GM23248 (cell line): ENCODE results near the gene PKD1L1. TPM values are rescaled to one million over a fixed set of nuclear protein-coding genes. Genes with fewer than 3 reads are reported as not detected.

Experiments
- DNase-seq: peaks from one replicate; pipeline ENCODE4 v3.0.0-alpha.2; 2015
- H2AFZ ChIP-seq: fragments of 200-600 bp; sonication (generic); 2 replicates; pipeline ENCODE4 v1.6.1; 2016; ENCODE audit warnings: antibody characterized with exemption
- H3F3A ChIP-seq: fragments of 200-600 bp; sonication (generic); 2 replicates; pipeline ENCODE4 v1.6.1; 2016; ENCODE audit warnings: mild to moderate bottlenecking, antibody characterized with exemption, mixed run types; ENCODE audit not compliant: insufficient read depth
- H3K27ac ChIP-seq: fragments of 200-600 bp; sonication (generic); 2 replicates; pipeline ENCODE4 v1.5.1; 2016; ENCODE audit warnings: mild to moderate bottlenecking
- H3K27me3 ChIP-seq: fragments of 200-600 bp; sonication (generic); replicated peaks from 2 replicates; pipeline ENCODE4 v1.6.1; 2016; ENCODE audit warnings: mild to moderate bottlenecking; ENCODE audit not compliant: insufficient read depth
- H3K36me3 ChIP-seq: fragments of 200-600 bp; sonication (generic); 2 replicates; pipeline ENCODE4 v1.6.1; 2016; ENCODE audit warnings: low read depth, mild to moderate bottlenecking
- H3K4me1 ChIP-seq: fragments of 200-600 bp; sonication (generic); 2 replicates; pipeline ENCODE4 v1.6.1; 2016; ENCODE audit warnings: mild to moderate bottlenecking; ENCODE audit not compliant: insufficient read depth
- H3K4me2 ChIP-seq: fragments of 200-600 bp; sonication (generic); one replicate; pipeline ENCODE4 v1.6.1; 2016; ENCODE audit warnings: mild to moderate bottlenecking; ENCODE audit not compliant: unreplicated experiment
- H3K4me3 ChIP-seq: fragments of 200-600 bp; sonication (generic); 2 replicates; pipeline ENCODE4 v1.5.1; 2016; ENCODE audit warnings: mild to moderate bottlenecking
- H3K79me2 ChIP-seq: fragments of 200-600 bp; sonication (generic); 2 replicates; pipeline ENCODE4 v1.6.1; 2016; ENCODE audit warnings: mild to moderate bottlenecking; ENCODE audit not compliant: insufficient read depth
- H3K9ac ChIP-seq: fragments of 200-600 bp; sonication (generic); 2 replicates; pipeline ENCODE4 v1.6.1; 2016; ENCODE audit warnings: mild to moderate bottlenecking
- H3K9me2 ChIP-seq: fragments of 200-600 bp; sonication (generic); 2 replicates; pipeline ENCODE4 v1.6.1; 2016; ENCODE audit warnings: mixed run types, mild to moderate bottlenecking, moderate library complexity; ENCODE audit not compliant: insufficient read depth
- H3K9me3 ChIP-seq: fragments of 200-600 bp; sonication (generic); one replicate; pipeline ENCODE4 v1.6.1; 2017; ENCODE audit warnings: low read depth
- H4K20me1 ChIP-seq: fragments of 200-600 bp; sonication (generic); 2 replicates; pipeline ENCODE4 v1.6.0; 2016; ENCODE audit not compliant: insufficient read depth
- EZH2 ChIP-seq: fragments of 200-600 bp; sonication (generic); IDR thresholded peaks from 2 replicates; pipeline ENCODE4 v1.6.1; 2018; ENCODE audit warnings: antibody characterized with exemption, mild to moderate bottlenecking; ENCODE audit not compliant: insufficient read depth, poor library complexity, severe bottlenecking
- EZH2phosphoT487 ChIP-seq: fragments of 200-600 bp; sonication (generic); IDR thresholded peaks from 2 replicates; pipeline ENCODE4 v1.6.1; 2018; ENCODE audit warnings: antibody characterized with exemption, moderate library complexity, mild to moderate bottlenecking, low read depth; ENCODE audit not compliant: insufficient read depth
- WGBS, 2 experiments: methylation state at CpG; one replicate each; pipeline ENCODE4 v1.1.6; 2015 to 2017; ENCODE audit warnings: low lambda C conversion rate in 2 of 2, low coverage in 1 of 2; ENCODE audit errors: missing lambda C conversion rate in 2 of 2; 5-methylcytosine and 5-hydroxymethylcytosine counted together
- in situ Hi-C: fragments of 300-500 bp; cut with MboI; formaldehyde crosslinking; loops from 2 replicates; pipeline ENCODE4 v1.15.0; 2020
- polyA plus RNA-seq: library from polyadenylated mRNA; unstranded; fragments of >200 nt; fragmentation: Nextera tagmentation; extraction: Ambion mirVana; gene quantifications from 2 replicates; pipeline ENCODE4 v1.2.1, GENCODE V29; 2016
- total RNA-seq: library from RNA; depleted of rRNA; stranded (reverse); fragments of >200 nt; shearing (Covaris generic); gene quantifications from 2 replicates; pipeline ENCODE4 v1.2.3, GENCODE V29; 2014

The PKD1L1 gene
- total and polyA plus RNA-seq, 2 experiments from 2014 or later = 0.06 to 0.11 TPM

DNA sequence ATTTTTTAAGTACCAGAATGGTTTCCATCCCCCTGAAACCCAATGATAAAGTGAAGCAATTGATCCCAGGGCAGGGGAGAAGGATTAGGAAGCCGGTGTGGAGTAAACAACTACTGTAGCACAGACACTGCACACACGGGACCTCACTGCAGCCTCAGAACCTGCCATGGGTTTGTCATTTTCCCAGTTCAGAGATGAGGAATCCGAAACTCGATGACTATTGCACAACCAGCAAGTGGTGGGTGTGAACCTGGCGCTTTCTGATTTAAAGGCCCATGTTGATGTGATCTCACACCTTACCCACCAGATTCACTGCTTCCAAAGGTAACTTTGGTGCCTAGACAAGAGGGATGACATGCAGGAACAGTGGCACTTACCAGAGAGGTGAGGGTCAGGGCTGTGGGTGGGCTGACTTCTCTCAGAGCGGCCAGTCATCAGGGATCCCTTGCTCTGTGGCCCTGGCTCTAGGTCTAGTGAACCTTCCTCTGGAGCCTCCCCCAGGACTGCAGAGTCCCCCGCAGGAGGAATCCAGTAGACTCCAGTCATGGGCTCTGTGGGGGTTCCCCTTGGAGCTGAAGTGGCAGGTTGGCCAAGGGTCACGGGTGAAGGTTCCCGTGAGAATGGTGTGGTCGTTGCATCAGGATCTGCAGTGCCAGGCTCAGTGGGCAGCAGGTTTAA, 62.8 kb downstream of the PKD1L1 start:
- no peak overlapping the region for H3K4me3 ChIP-seq
- no peak overlapping the region for H3K4me2 ChIP-seq
- 63 to 69% methylated on average over 10 of the region's 10 CpGs for WGBS, 2 experiments
- H2AFZ ChIP-seq = no peak overlapping the region
- H3F3A ChIP-seq = no peaks in the 10 kb centered on the region
- no peaks in the 10 kb centered on the region for H3K9me2 ChIP-seq
- in situ Hi-C loops = no loop called here
- no peak overlapping the region for H3K9ac ChIP-seq
- no peak overlapping the region for H3K27ac ChIP-seq
- DNase-seq = peak; percentile 40
- TF ChIP-seq EZH2phosphoT487 (no peak), EZH2 (no peak)
- H3K79me2 ChIP-seq = no peaks in the 10 kb centered on the region
- H3K27me3 ChIP-seq = peaks cover 20% of the 10 kb centered on the region; the same call in 1 of the 2 replicates
- H4K20me1 ChIP-seq = no peaks in the 10 kb centered on the region
- no peaks in the 10 kb centered on the region for H3K9me3 ChIP-seq
- H3K36me3 ChIP-seq = no peaks in the 10 kb centered on the region
- H3K4me1 ChIP-seq = no peaks in the 10 kb centered on the region

GRCh38 chr7:47884675-47885074, 63.6 kb downstream of the PKD1L1 start:
- 20 to 33% methylated on average over 2 of the region's 2 CpGs for WGBS, 2 experiments
- in situ Hi-C loops = no loop called here

DNA sequence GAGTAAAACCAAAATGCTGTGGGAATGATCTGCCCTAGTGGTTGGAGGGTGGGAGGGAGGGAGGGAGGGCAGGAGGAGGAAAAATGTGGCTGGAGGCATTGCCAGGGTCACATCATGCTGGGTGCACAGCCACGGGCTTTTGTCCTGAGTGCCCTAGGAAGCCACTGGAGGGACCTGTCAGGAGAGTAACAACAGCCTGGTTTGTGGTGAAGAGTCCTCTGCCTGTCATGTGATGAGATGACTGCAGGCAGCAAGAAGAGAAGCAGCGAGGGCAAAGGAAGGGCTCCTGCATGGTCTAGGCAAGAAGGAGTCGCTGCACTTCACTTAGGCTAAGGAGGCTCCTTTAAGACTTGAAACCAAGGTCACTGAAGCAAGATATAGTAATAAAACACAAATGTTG, 65.6 kb downstream of the PKD1L1 start:
- Histone ChIP-seq H3K36me3 (no peaks in the 10 kb centered on the region), H4K20me1 (no peaks in the 10 kb centered on the region), H3K79me2 (no peaks in the 10 kb centered on the region), H3K4me1 (no peaks in the 10 kb centered on the region), H2AFZ (no peak overlapping the region), H3F3A (no peaks in the 10 kb centered on the region), H3K27me3 (peaks cover 20% of the 10 kb centered on the region; the same call in 1 of the 2 replicates), H3K4me3 (no peak overlapping the region), H3K9me2 (no peaks in the 10 kb centered on the region), H3K9me3 (no peaks in the 10 kb centered on the region), H3K4me2 (no peak overlapping the region), H3K9ac (no peak overlapping the region), H3K27ac (no peak overlapping the region)
- 43 to 46% methylated on average over 2 to 3 of the region's 3 CpGs for WGBS, 2 experiments
- no peak for TF ChIP-seq EZH2phosphoT487
- DNase-seq = no peak
- in situ Hi-C loops = no loop called here

More at GRCh38 chr7:47884675-47885074, 63.6 kb downstream of the PKD1L1 start:
- no peaks in the 10 kb centered on the region for H4K20me1 ChIP-seq
- DNase-seq = no peak
- no peaks in the 10 kb centered on the region for H3K9me3 ChIP-seq
- TF ChIP-seq EZH2phosphoT487 (no peak), EZH2 (no peak)
- H3K4me2 ChIP-seq = no peak overlapping the region
- H2AFZ ChIP-seq = no peak overlapping the region
- H3K9ac ChIP-seq = no peak overlapping the region
- H3K4me3 ChIP-seq = no peak overlapping the region
- H3K4me1 ChIP-seq = no peaks in the 10 kb centered on the region
- H3K9me2 ChIP-seq = no peaks in the 10 kb centered on the region
- H3K27ac ChIP-seq = no peak overlapping the region
- no peaks in the 10 kb centered on the region for H3K36me3 ChIP-seq
- H3K27me3 ChIP-seq = peaks cover 20% of the 10 kb centered on the region; the same call in 1 of the 2 replicates
- H3K79me2 ChIP-seq = no peaks in the 10 kb centered on the region
- no peaks in the 10 kb centered on the region for H3F3A ChIP-seq

GRCh38 chr7:47881256-47881655, 67.0 kb downstream of the PKD1L1 start:
- no peaks in the 10 kb centered on the region for H3K9me2 ChIP-seq
- no peak overlapping the region for H3K4me2 ChIP-seq
- TF ChIP-seq EZH2 = no peak
- no peak for TF ChIP-seq EZH2phosphoT487
- no peaks in the 10 kb centered on the region for H3K9me3 ChIP-seq
- H3K9ac ChIP-seq = no peak overlapping the region
- no peaks in the 10 kb centered on the region for H3K36me3 ChIP-seq
- no peak overlapping the region for H2AFZ ChIP-seq
- H3K4me3 ChIP-seq = no peak overlapping the region
- H3K27me3 ChIP-seq = peaks cover 20% of the 10 kb centered on the region; the same call in 1 of the 2 replicates
- no peak for DNase-seq
- in situ Hi-C loops = no loop called here
- H3F3A ChIP-seq = no peaks in the 10 kb centered on the region
- WGBS, 2 experiments = 54 to 56% methylated on average over 4 of the region's 4 CpGs
- no peaks in the 10 kb centered on the region for H3K79me2 ChIP-seq
- H3K27ac ChIP-seq = no peak overlapping the region
- H3K4me1 ChIP-seq = no peaks in the 10 kb centered on the region
- no peaks in the 10 kb centered on the region for H4K20me1 ChIP-seq
